GM19193 (cell line): ENCODE measurements around the gene AK1.
A peak's percentile ranks its signal among the peaks of the same experiment; 100 is the strongest.

Experiments used
- POLR2A ChIP-seq: IDR thresholded peaks from 4 replicates; pipeline ENCODE4 v1.6.1; 2011; ENCODE audit not compliant: insufficient read depth, insufficient read length; ENCODE audit errors: extremely low read depth

The AK1 gene

GRCh38 chr9:127877566-127877998 is at the start of gene AK1:
Gene AK1, minus strand, starts transcription at chr9:127877675. Its CDS starts 3,058 bp downstream, at chr9:127874617.
- no peak for TF ChIP-seq POLR2A

GRCh38 chr9:127926906-127927200 is 49.4 kb upstream of the AK1 start:
- peak; percentile 19 for TF ChIP-seq POLR2A

GRCh38 chr9:127925959-127926905 is 48.8 kb upstream of the AK1 start:
- TF ChIP-seq POLR2A: no peak

GRCh38 chr9:127924736-127925444 is 47.4 kb upstream of the AK1 start:
- TF ChIP-seq POLR2A: no peak

GRCh38 chr9:127923771-127924170 is 46.3 kb upstream of the AK1 start:
- no peak for TF ChIP-seq POLR2A

GRCh38 chr9:127923046-127923445 is 45.6 kb upstream of the AK1 start:
- TF ChIP-seq POLR2A: no peak

GRCh38 chr9:127921557-127922120 is 44.2 kb upstream of the AK1 start:
- peak; percentile 32 for TF ChIP-seq POLR2A

GRCh38 chr9:127920794-127921193 is 43.3 kb upstream of the AK1 start:
- no peak for TF ChIP-seq POLR2A

- no peak for TF ChIP-seq POLR2A
Observed at GRCh38 chr9:127919253-127919815, 41.9 kb upstream of the AK1 start.

- TF ChIP-seq POLR2A: no peak
Observed at GRCh38 chr9:127918183-127919107, 41.0 kb upstream of the AK1 start.

- no peak for TF ChIP-seq POLR2A
Observed at GRCh38 chr9:127917603-127918002, 40.1 kb upstream of the AK1 start.

- peak; percentile 74 for TF ChIP-seq POLR2A
Observed at GRCh38 chr9:127916720-127917581, 39.5 kb upstream of the AK1 start, which contains the start of gene ST6GALNAC4. Gene ST6GALNAC4, minus strand, starts transcription at chr9:127917041. Its CDS starts 622 bp downstream, at chr9:127916419.
